Activated CD4-positive, alpha-beta T cell treated with anti-CD3 and anti-CD28 coated beads, Interleukin-2, amount 10 ng/mL, durations not matched to agents 24 days and 14 days (primary cell): ENCODE measurements around the gene ZFYVE19. TPM values are rescaled to one million over a fixed set of nuclear protein-coding genes. Genes with fewer than 3 reads are reported as not detected.

ENCODE experiments used
- DNase-seq: peaks from one replicate; pipeline ENCODE4 v3.0.0; 2022
- H3K27ac Mint-ChIP-seq: one replicate; pipeline ENCODE4 v1.8.0; 2022; ENCODE audit warnings: mild to moderate bottlenecking, mixed read lengths
- H3K27me3 Mint-ChIP-seq: one replicate; pipeline ENCODE4 v1.8.0; 2022; ENCODE audit warnings: mixed read lengths
- H3K36me3 Mint-ChIP-seq: one replicate; pipeline ENCODE4 v1.8.0; 2022; ENCODE audit warnings: low read depth, mild to moderate bottlenecking, mixed read lengths
- H3K4me1 Mint-ChIP-seq: one replicate; pipeline ENCODE4 v1.8.0; 2021; ENCODE audit warnings: mixed read lengths
- H3K4me3 Mint-ChIP-seq: one replicate; pipeline ENCODE4 v1.8.0; 2022; ENCODE audit warnings: mild to moderate bottlenecking, moderate library complexity, mixed read lengths
- H3K9me3 Mint-ChIP-seq: one replicate; pipeline ENCODE4 v1.8.0; 2021; ENCODE audit warnings: mixed read lengths
- intact Hi-C: fragments of 100-400 bp; cut with micrococcal nuclease; formaldehyde crosslinking; loops from one replicate; pipeline ENCODE4 v1.15.1; 2023
- total RNA-seq: library from RNA; stranded (reverse); gene quantifications from 2 replicates; pipeline ENCODE4 v1.2.3, GENCODE V29; 2022

Gene ZFYVE19
- total RNA-seq, 1 donor from 2014 or later: 35.6 TPM

DNA sequence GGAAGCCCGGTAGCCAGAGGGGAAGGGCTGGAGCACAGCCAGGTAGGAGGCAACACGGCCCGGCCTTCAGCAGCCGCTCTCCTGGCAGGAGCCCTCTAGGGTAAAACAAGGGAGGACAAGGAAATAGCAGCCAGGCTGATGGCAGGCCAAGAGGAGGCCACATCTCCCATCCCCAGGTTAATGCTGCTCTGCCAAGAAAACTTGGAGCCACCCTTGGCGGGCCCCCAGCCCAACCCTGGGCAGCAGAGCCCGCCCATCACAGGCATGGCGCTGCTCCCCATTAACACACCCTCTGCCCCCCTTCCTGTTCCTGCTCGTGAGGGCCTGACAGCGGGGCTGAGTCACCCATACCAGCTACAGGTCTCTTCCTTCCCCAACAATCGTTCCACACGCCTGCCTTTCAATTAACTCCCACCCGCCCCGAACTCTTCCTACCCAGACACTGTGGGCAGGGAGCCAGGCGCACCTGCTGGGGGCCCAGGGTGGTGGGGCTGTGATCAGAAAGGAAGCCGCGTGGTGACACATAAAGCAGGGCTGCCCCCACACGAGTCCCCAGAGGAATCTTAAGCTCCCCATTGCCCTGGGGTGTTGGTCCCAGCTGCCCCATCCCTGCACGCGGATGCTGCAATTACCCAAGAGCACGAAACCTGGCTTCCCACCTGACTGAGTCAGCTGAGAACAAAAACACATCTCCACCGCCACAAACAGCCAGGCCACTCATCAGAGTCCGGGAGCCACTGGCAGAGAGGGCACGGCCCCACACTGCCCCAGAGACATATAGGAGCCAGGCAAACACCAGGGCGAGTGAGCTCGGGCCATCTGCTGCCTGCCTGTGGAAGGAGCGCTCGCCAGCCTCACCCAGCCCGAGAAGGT lies 37.4 kb upstream of the ZFYVE19 start, which contains the start of gene C15orf62:
TSS of gene C15orf62 (plus strand) at position 707 of the 873 bp plus-strand sequence. CDS start 516 bp downstream, outside the sequence.
- H3K27me3 Mint-ChIP-seq: no peaks in the 10 kb centered on the region
- intact Hi-C loops: loop anchor here (10.0 kb wide), 2 partner anchors 175 to 205 kb away; partner anchors contain the start of genes CCDC32, KNL1 and RPUSD2
- H3K36me3 Mint-ChIP-seq: peaks cover 17% of the 10 kb centered on the region
- peaks cover 29% of the 10 kb centered on the region for H3K4me1 Mint-ChIP-seq
- no peaks in the 10 kb centered on the region for H3K9me3 Mint-ChIP-seq
- peak within 1 kb of the TSS; percentile 83 for H3K27ac Mint-ChIP-seq
- peak; percentile 79 for DNase-seq
- H3K4me3 Mint-ChIP-seq: peak within 1 kb of the TSS; percentile 63

DNA sequence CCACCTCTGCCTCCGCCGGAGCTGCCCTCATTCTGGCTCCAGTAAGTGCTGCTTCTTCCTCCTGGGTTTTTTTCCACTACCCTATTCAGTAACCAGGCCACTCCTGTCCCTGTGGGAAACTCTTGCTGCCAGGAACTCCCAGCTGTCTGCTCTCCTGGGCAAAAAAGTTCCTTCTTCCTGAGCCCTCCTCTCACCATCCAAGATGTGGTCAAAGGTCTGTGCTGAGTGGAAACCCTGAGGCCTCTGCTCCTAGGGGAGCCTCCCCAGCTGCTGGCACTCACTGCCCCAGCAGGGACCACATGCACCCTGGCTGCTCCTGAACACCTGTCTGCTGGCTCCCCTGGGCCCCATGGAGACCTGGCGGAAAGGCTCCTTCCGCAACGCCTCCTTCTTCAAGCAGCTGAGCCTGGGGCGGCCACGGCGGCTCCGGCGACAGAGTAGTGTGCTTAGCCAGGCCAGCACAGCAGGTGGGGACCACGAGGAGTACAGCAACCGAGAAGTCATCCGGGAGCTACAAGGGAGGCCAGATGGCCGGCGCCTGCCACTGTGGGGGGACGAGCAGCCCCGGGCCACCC lies 36.7 kb upstream of the ZFYVE19 start:
- H3K4me3 Mint-ChIP-seq: peak overlapping the region; percentile 63
- H3K36me3 Mint-ChIP-seq: peaks cover 21% of the 10 kb centered on the region
- peaks cover 24% of the 10 kb centered on the region for H3K4me1 Mint-ChIP-seq
- DNase-seq: no peak
- H3K9me3 Mint-ChIP-seq: no peaks in the 10 kb centered on the region
- H3K27ac Mint-ChIP-seq: peak overlapping the region; percentile 83
- no peaks in the 10 kb centered on the region for H3K27me3 Mint-ChIP-seq
- intact Hi-C loops: no loop called here

DNA sequence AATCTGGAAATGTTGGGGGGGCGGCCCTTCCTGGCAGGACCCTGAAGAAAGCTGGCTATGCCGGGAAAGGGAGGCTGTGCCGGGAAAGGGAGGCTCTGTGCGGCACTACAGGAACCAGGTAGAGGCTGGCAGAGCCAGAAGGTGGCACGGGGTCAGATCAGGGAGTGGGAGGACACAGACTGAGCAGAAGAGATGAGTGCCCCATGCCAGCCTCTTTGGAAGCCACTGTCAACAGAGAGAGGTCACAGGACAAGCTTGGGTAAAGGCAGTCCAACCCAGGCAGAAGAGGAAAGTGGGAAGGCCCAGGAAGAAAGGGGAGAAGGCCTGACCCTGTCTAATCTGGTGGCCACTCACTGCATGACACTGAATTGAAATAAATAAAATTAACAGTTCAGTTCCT lies 35.6 kb upstream of the ZFYVE19 start:
- H3K9me3 Mint-ChIP-seq: no peaks in the 10 kb centered on the region
- no peaks in the 10 kb centered on the region for H3K27me3 Mint-ChIP-seq
- peaks cover 17% of the 10 kb centered on the region for H3K4me1 Mint-ChIP-seq
- no peak overlapping the region for H3K27ac Mint-ChIP-seq
- peaks cover 24% of the 10 kb centered on the region for H3K36me3 Mint-ChIP-seq
- DNase-seq: no peak
- intact Hi-C loops: no loop called here
- no peak overlapping the region for H3K4me3 Mint-ChIP-seq

DNA sequence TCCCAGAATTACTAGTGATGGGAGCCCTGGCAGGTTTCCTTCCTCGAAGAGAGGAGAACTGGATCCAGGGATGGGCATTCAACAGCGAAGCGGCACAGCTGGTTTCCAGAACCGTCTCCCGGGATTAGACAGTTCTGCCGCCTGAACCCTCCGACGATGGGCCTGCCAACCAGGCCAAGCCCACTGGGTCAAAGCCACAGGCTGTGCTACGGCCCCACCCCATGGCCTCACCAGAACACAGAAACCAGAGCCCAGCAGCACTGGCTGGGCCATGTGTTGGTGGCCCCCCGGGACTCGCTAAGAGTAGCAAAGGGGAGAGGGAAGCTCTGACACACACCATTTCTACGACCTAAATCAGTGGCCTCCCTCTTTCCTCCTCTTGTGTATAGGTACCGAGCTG lies 34.9 kb upstream of the ZFYVE19 start:
- H3K27ac Mint-ChIP-seq: no peak overlapping the region
- H3K36me3 Mint-ChIP-seq: peaks cover 30% of the 10 kb centered on the region
- peaks cover 23% of the 10 kb centered on the region for H3K4me1 Mint-ChIP-seq
- no peaks in the 10 kb centered on the region for H3K9me3 Mint-ChIP-seq
- no peak overlapping the region for H3K4me3 Mint-ChIP-seq
- intact Hi-C loops: no loop called here
- DNase-seq: no peak
- H3K27me3 Mint-ChIP-seq: no peaks in the 10 kb centered on the region

DNA sequence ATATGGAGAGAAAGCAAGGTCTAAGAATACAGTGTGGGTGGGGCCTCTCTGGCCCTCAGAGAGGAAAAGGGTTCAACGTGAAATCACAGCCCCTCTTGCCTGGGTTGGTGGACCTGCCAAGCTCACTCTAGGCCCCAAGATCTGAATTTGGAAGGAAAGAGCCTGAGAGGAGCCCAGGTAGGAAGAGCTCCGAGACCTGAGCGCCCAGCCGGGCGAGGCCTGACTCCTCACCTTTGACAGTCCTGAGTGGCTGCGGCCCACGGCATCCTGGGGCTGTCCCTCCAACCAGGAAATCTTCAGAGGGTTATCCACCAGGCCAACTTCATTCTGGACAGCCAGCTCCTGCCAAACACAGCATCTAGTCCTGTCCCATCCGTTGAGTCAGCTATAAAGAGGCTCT lies 33.4 kb upstream of the ZFYVE19 start:
- Mint-ChIP-seq H3K4me3 (no peak overlapping the region), H3K27ac (no peak overlapping the region), H3K4me1 (peaks cover 25% of the 10 kb centered on the region), H3K36me3 (peaks cover 24% of the 10 kb centered on the region), H3K9me3 (no peaks in the 10 kb centered on the region), H3K27me3 (no peaks in the 10 kb centered on the region)
- DNase-seq: no peak
- intact Hi-C loops: no loop called here

GRCh38 chr15:40773902-40774301 lies 33.0 kb upstream of the ZFYVE19 start:
- H3K4me1 Mint-ChIP-seq: peaks cover 22% of the 10 kb centered on the region
- H3K36me3 Mint-ChIP-seq: peaks cover 25% of the 10 kb centered on the region
- H3K9me3 Mint-ChIP-seq: no peaks in the 10 kb centered on the region
- no peak overlapping the region for H3K4me3 Mint-ChIP-seq
- intact Hi-C loops: no loop called here
- H3K27ac Mint-ChIP-seq: no peak overlapping the region
- H3K27me3 Mint-ChIP-seq: no peaks in the 10 kb centered on the region
- DNase-seq: no peak

DNA sequence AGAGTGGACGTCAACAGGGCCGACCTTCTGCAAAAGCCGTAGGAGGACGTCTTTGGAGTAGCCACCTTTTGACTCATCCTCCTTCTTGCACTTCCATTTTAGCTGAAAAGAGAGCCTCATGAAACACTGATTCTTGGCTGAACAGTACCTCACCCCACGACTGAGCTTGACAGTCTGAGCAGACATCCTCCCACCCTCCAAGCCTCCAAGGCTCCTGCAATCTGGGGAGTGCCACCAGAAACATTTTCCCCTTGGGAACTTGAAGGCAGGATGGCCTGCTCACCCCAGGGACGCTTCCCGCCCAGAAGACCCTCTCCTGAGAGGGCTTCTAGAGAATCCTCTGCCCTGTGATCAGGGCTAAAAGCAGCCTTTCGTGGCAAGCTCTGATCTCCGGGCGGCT lies 31.9 kb upstream of the ZFYVE19 start:
- H3K4me1 Mint-ChIP-seq: peaks cover 13% of the 10 kb centered on the region
- no peak overlapping the region for H3K4me3 Mint-ChIP-seq
- no peaks in the 10 kb centered on the region for H3K27me3 Mint-ChIP-seq
- intact Hi-C loops: no loop called here
- DNase-seq: no peak
- H3K27ac Mint-ChIP-seq: no peak overlapping the region
- peaks cover 29% of the 10 kb centered on the region for H3K36me3 Mint-ChIP-seq
- H3K9me3 Mint-ChIP-seq: no peaks in the 10 kb centered on the region

- Mint-ChIP-seq H3K9me3 (no peaks in the 10 kb centered on the region), H3K27me3 (no peaks in the 10 kb centered on the region), H3K36me3 (peaks cover 31% of the 10 kb centered on the region), H3K4me3 (no peak overlapping the region), H3K27ac (no peak overlapping the region), H3K4me1 (peaks cover 10% of the 10 kb centered on the region)
- no peak for DNase-seq
- intact Hi-C loops: no loop called here
Observed at GRCh38 chr15:40775740-40776536, 31.0 kb upstream of the ZFYVE19 start.

DNA sequence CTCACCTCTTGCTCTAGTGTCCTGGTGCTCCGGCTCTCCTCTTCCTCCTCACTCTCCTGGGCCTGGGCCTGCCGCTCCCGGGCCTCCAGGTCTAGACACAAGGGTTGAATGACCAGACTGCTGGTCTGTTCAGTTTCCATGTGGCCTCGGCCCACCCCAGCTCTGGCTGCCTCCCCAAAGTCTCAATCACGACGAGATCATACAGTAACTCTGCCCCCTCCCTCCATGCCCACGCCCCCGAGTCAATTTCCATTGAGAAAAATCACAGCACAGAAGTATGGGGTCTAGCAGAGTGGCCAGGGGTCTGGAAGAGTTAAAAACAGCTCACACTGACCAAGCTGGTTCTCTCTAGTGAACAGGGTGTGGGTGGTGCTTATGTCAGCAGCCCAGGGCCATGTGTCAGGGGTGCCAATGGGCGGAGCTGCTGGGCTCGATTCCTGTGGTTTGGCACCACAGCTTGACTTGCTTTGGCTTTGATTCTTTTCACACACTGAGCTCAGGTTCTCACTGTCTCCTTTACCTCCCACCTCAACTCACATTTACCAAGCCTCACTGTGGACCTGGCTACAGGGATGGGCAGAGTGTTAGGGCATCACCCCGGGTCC lies 30.2 kb upstream of the ZFYVE19 start:
- Mint-ChIP-seq H3K27me3 (no peaks in the 10 kb centered on the region), H3K27ac (no peak overlapping the region), H3K36me3 (peaks cover 29% of the 10 kb centered on the region), H3K9me3 (no peaks in the 10 kb centered on the region), H3K4me1 (peaks cover 10% of the 10 kb centered on the region), H3K4me3 (no peak overlapping the region)
- intact Hi-C loops: no loop called here
- peak; percentile 66 for DNase-seq

DNA sequence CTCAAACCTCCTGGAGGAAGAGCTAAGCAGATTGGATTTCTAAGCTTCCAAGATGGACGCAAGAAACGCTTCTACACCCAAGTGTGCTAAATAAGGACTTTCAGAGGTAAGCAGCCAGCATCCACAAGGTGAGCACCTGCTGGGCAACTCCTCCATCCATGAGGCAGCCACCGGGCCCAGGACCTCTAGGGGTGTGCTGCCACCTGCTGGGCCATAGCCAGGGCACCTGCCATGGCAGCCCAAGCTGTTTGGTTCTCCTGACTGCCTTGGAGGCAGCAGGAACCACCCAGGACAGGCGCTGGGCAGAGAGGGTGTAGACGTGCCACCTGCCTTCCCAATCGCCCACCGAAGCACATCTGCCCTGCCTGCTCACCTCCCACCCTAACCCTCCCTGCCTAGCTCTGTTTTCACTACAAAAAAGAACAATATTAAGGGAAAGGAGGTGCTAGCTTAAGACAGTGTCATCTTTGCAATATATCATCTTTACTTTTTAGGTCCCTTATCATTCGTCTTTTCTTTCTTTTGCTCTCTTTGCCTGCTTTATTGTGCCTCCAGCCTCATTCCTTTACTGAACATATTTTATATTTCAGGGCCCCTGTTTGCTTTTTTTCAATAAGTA lies 24.2 kb upstream of the ZFYVE19 start:
- peaks cover 12% of the 10 kb centered on the region for H3K36me3 Mint-ChIP-seq
- H3K9me3 Mint-ChIP-seq: no peaks in the 10 kb centered on the region
- H3K27ac Mint-ChIP-seq: no peak overlapping the region
- intact Hi-C loops: loop anchor here (1.0 to 5.0 kb wide), 3 partner anchors 38 to 104 kb away; no protein-coding TSS in a partner anchor
- no peak overlapping the region for H3K4me3 Mint-ChIP-seq
- no peaks in the 10 kb centered on the region for H3K27me3 Mint-ChIP-seq
- peaks cover 19% of the 10 kb centered on the region for H3K4me1 Mint-ChIP-seq
- peak; percentile 94 for DNase-seq

DNA sequence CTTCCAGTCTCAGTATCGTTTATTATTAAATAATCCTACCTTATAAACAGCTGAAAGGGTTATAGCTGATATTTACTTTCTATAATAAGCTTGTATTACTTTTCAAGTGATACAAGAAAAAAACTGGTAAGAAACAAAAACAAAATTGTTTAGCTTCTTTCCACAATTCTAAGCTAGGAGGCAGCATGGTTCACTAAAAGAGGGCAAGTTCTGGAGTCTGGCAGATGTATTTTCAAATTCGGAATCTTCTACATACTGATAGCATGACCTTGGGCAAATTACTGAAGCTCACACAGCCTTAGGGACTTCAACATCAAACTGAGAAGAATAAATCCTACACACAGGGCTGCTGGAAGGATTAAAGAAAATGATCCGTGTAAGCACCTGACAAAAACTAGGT lies 21.7 kb upstream of the ZFYVE19 start:
- no peaks in the 10 kb centered on the region for H3K9me3 Mint-ChIP-seq
- H3K4me3 Mint-ChIP-seq: no peak overlapping the region
- no peak for DNase-seq
- H3K27me3 Mint-ChIP-seq: no peaks in the 10 kb centered on the region
- peaks cover 27% of the 10 kb centered on the region for H3K4me1 Mint-ChIP-seq
- intact Hi-C loops: no loop called here
- peaks cover 5% of the 10 kb centered on the region for H3K36me3 Mint-ChIP-seq
- no peak overlapping the region for H3K27ac Mint-ChIP-seq

- Mint-ChIP-seq H3K4me1 (peaks cover 27% of the 10 kb centered on the region), H3K9me3 (no peaks in the 10 kb centered on the region), H3K27ac (no peak overlapping the region), H3K36me3 (peaks cover 2% of the 10 kb centered on the region), H3K27me3 (no peaks in the 10 kb centered on the region), H3K4me3 (no peak overlapping the region)
- intact Hi-C loops: loop anchor here (2.0 kb wide), 1 partner anchor 21 kb away; the partner anchor contains the start of genes DNAJC17 and ZFYVE19
- DNase-seq: no peak
Observed at GRCh38 chr15:40785814-40786213, 21.1 kb upstream of the ZFYVE19 start.

DNA sequence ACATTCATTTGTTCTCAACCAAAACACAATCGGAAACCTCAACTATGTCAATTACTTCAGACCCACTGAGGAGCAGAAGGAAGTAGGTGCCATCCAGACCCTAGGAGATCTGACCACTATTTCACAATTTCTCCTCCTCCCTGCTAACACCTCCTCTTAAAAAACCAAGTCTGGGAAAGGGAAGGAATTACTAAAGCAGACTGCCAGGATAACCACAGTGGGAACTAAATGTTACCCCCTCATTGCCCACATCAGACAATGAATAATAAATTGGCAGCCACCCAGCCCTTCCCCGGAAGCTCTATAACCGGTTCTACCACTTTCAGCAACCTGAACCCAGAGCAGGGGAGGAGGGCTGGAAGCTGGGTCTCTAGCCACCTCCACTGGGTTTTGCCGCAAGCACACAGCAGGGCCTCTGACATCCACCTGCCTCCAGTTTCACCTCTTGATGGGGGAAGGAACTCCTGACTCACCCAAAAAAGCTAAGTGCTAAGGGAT lies 19.5 kb upstream of the ZFYVE19 start:
- no peaks in the 10 kb centered on the region for H3K9me3 Mint-ChIP-seq
- intact Hi-C loops: loop anchor here (2.0 kb wide), 1 partner anchor 19 kb away; the partner anchor contains the start of genes DNAJC17 and ZFYVE19
- peak overlapping the region; percentile 33 for H3K4me3 Mint-ChIP-seq
- peak; percentile 73 for DNase-seq
- peaks cover 27% of the 10 kb centered on the region for H3K4me1 Mint-ChIP-seq
- H3K27me3 Mint-ChIP-seq: no peaks in the 10 kb centered on the region
- H3K27ac Mint-ChIP-seq: peak overlapping the region; percentile 55
- H3K36me3 Mint-ChIP-seq: peaks cover 7% of the 10 kb centered on the region
